Measurements from ENCODE around the gene TOLLIP. TPM values are rescaled to one million over a fixed set of nuclear protein-coding genes. Genes with fewer than 3 reads are reported as not detected.
"Not testable (repeated sequence)": the region's sequence is repeated elsewhere in the genome, so short reads cannot be mapped to it uniquely, and the experiment has no call there.

The TOLLIP gene
- 63.2 and 71.6 TPM in 2 replicates for total RNA-seq
- long read RNA-seq, transcript TOLLIP-202 (6 exons, 3,617 nt), result major isoform, 27 of 32 reads
- long read RNA-seq, partial matches to known transcripts, result 1 of 32 reads
- long read RNA-seq, other reads (novel, unspliced or antisense), result 3 of 32 reads

- H3K4me1 Mint-ChIP-seq (ENCODE audit: unreplicated experiment), result peaks cover 33% of the 10 kb centered on the region
- TF ChIP-seq CTCF (IDR thresholded peaks at IDR 0.05), result peak; percentile 25
- peak within 1 kb of the TSS; percentile 89 for H3K27ac Mint-ChIP-seq (ENCODE audit: unreplicated experiment)
- H3K4me3 Mint-ChIP-seq (ENCODE audit: unreplicated experiment), result peak within 1 kb of the TSS; percentile 81
- peak; percentile 99 for DNase-seq (ENCODE audit: extremely low spot score, unreplicated experiment)
- peaks cover 5% of the 10 kb centered on the region for H3K36me3 Mint-ChIP-seq (ENCODE audit: unreplicated experiment)
- peaks cover 25% of the 10 kb centered on the region for H3K27me3 Mint-ChIP-seq (ENCODE audit: unreplicated experiment)
- peaks cover 33% of the 10 kb centered on the region for H3K9me3 Mint-ChIP-seq (ENCODE audit: unreplicated experiment)
Observed at GRCh38 chr11:1309498-1310317, at the start of gene TOLLIP. Gene TOLLIP, minus strand, starts transcription at chr11:1309632. Its CDS starts 134 bp downstream, at chr11:1309498.

GRCh38 chr11:1358931-1359330 lies 49.5 kb upstream of the TOLLIP start:
- H3K36me3 Mint-ChIP-seq (ENCODE audit: unreplicated experiment); H3K4me3 Mint-ChIP-seq (ENCODE audit: unreplicated experiment); H3K9me3 Mint-ChIP-seq (ENCODE audit: unreplicated experiment); DNase-seq (ENCODE audit: extremely low spot score, unreplicated experiment); H3K4me1 Mint-ChIP-seq (ENCODE audit: unreplicated experiment); H3K27ac Mint-ChIP-seq (ENCODE audit: unreplicated experiment): not testable (repeated sequence)
- H3K27me3 Mint-ChIP-seq (ENCODE audit: unreplicated experiment), result peaks cover 29% of the 10 kb centered on the region

GRCh38 chr11:1358286-1358685 lies 48.9 kb upstream of the TOLLIP start:
- peaks cover 25% of the 10 kb centered on the region for H3K27me3 Mint-ChIP-seq (ENCODE audit: unreplicated experiment)
- H3K27ac Mint-ChIP-seq (ENCODE audit: unreplicated experiment), result no peak overlapping the region
- DNase-seq (ENCODE audit: extremely low spot score, unreplicated experiment), result no peak
- H3K4me1 Mint-ChIP-seq (ENCODE audit: unreplicated experiment), result no peaks in the 10 kb centered on the region
- no peaks in the 10 kb centered on the region for H3K36me3 Mint-ChIP-seq (ENCODE audit: unreplicated experiment)
- H3K4me3 Mint-ChIP-seq (ENCODE audit: unreplicated experiment), result no peak overlapping the region
- no peaks in the 10 kb centered on the region for H3K9me3 Mint-ChIP-seq (ENCODE audit: unreplicated experiment)
- no peak for TF ChIP-seq CTCF (IDR thresholded peaks at IDR 0.05)

- H3K27ac Mint-ChIP-seq (ENCODE audit: unreplicated experiment), result no peak overlapping the region
- H3K9me3 Mint-ChIP-seq (ENCODE audit: unreplicated experiment), result no peaks in the 10 kb centered on the region
- H3K27me3 Mint-ChIP-seq (ENCODE audit: unreplicated experiment), result peaks cover 22% of the 10 kb centered on the region
- H3K4me1 Mint-ChIP-seq (ENCODE audit: unreplicated experiment), result no peaks in the 10 kb centered on the region
- no peak overlapping the region for H3K4me3 Mint-ChIP-seq (ENCODE audit: unreplicated experiment)
- no peak for DNase-seq (ENCODE audit: extremely low spot score, unreplicated experiment)
- TF ChIP-seq CTCF (IDR thresholded peaks at IDR 0.05), result no peak
- no peaks in the 10 kb centered on the region for H3K36me3 Mint-ChIP-seq (ENCODE audit: unreplicated experiment)
Observed at GRCh38 chr11:1356478-1356960, 47.1 kb upstream of the TOLLIP start.

- Mint-ChIP-seq H3K4me1 (ENCODE audit: unreplicated experiment) (no peaks in the 10 kb centered on the region), H3K4me3 (ENCODE audit: unreplicated experiment) (no peak overlapping the region), H3K36me3 (ENCODE audit: unreplicated experiment) (no peaks in the 10 kb centered on the region), H3K27me3 (ENCODE audit: unreplicated experiment) (peaks cover 22% of the 10 kb centered on the region), H3K9me3 (ENCODE audit: unreplicated experiment) (no peaks in the 10 kb centered on the region), H3K27ac (ENCODE audit: unreplicated experiment) (no peak overlapping the region)
- no peak for DNase-seq (ENCODE audit: extremely low spot score, unreplicated experiment)
- no peak for TF ChIP-seq CTCF (IDR thresholded peaks at IDR 0.05)
Observed at GRCh38 chr11:1356007-1356435, 46.6 kb upstream of the TOLLIP start.

Measured in osteocyte (in vitro differentiated cells).